ENCODE data around the gene GID4. TPM values are rescaled to one million over a fixed set of nuclear protein-coding genes. Genes with fewer than 3 reads are reported as not detected.

Gene GID4
- total RNA-seq, 1 donor from 2014 or later: 11.9 TPM

DNA sequence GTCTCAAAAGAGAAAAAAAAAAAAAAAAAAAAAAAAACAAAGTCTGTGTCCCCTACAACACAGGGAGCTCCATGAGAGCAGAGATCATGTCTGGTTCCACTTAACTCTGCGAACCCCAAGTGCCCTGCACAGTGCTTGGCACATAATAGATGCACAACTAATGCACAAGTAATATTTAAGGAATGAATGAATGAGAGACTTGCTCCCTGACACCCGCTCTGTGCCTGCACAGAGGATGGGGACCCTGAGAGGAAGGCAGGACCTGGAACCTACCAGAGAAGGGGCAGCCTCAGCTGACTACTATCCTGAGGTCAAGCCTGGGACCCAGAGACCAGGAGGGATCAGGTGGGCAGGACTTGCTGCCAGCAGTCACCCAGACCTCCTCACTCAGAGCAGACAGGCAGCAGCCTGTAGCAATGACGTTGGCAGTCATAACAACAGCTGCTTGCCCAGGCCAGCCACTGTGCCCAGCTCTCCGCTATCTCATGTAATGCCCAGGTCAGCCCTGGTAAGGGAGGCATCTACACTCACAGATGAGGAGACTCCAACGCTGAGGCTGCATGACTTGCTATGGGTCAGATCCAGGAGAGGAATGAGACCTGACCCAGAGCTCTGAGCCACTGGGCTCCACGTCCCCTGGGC is 72.2 kb downstream of the GID4 start:
- H3K36me3 ChIP-seq: peaks cover 10% of the 10 kb centered on the region
- H3K27ac ChIP-seq: no peak overlapping the region
- TF ChIP-seq, protein P1, sequence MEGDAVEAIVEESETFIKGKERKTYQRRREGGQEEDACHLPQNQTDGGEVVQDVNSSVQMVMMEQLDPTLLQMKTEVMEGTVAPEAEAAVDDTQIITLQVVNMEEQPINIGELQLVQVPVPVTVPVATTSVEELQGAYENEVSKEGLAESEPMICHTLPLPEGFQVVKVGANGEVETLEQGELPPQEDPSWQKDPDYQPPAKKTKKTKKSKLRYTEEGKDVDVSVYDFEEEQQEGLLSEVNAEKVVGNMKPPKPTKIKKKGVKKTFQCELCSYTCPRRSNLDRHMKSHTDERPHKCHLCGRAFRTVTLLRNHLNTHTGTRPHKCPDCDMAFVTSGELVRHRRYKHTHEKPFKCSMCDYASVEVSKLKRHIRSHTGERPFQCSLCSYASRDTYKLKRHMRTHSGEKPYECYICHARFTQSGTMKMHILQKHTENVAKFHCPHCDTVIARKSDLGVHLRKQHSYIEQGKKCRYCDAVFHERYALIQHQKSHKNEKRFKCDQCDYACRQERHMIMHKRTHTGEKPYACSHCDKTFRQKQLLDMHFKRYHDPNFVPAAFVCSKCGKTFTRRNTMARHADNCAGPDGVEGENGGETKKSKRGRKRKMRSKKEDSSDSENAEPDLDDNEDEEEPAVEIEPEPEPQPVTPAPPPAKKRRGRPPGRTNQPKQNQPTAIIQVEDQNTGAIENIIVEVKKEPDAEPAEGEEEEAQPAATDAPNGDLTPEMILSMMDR (IDR thresholded peaks at IDR 0.05): no peak
- no peak overlapping the region for H3K4me3 ChIP-seq
- no peak for DNase-seq
- no peaks in the 10 kb centered on the region for H3K9me3 ChIP-seq
- ATAC-seq: no peak
- intact Hi-C loops (cut with DNase I): no loop called here
- H3K4me1 ChIP-seq: no peaks in the 10 kb centered on the region
- no peaks in the 10 kb centered on the region for H3K27me3 ChIP-seq (ENCODE audit: low read depth)

DNA sequence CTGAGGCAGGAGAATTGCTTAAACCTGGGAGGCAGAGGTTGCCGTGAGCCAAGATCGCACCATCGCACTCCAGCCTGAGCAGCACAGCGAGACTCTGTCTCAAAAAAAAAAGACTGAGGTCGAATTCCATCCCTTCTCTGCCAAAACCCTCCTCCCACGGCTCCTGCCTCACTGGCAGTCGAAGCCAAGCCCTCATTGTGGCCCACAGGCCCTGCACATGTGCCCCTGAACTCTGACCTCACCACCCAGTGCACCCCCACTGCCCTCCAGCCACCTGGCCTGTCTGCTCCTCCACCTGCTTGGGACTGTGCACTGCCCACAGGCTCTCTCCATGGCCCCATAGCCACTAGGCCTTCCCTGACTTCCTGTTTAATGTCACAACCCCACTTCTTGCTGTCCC is 76.3 kb downstream of the GID4 start:
- intact Hi-C loops (cut with DNase I): no loop called here
- TF ChIP-seq, protein P1 (IDR thresholded peaks at IDR 0.05): no peak
- H3K27me3 ChIP-seq (ENCODE audit: low read depth): no peaks in the 10 kb centered on the region
- H3K4me3 ChIP-seq: no peak overlapping the region
- no peak for ATAC-seq
- no peak overlapping the region for H3K27ac ChIP-seq
- H3K36me3 ChIP-seq: no peaks in the 10 kb centered on the region
- DNase-seq: no peak
- H3K9me3 ChIP-seq: no peaks in the 10 kb centered on the region
- no peaks in the 10 kb centered on the region for H3K4me1 ChIP-seq

DNA sequence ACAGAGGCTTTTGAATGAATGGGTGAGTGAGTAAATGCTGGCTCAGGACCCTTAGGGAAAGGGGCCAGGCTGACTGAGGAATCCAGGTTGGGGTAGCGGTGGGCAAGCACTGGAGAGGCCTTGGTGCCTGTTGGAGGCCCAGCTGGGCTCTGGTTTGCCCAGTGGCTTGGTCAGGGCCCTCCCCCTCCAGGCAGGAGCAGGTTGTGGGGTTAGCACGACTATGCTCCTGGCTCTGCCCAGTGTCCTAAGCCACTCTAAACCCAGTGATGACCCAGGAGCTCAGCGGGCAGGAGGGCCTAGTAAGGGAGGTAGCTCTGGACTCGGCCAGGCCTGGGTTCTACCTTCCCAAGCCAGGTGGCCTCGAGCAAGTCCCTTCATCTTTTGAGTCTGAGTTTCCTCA is 76.9 kb downstream of the GID4 start:
- Histone ChIP-seq H3K4me3 (no peak overlapping the region), H3K27me3 (ENCODE audit: low read depth) (no peaks in the 10 kb centered on the region), H3K4me1 (no peaks in the 10 kb centered on the region), H3K36me3 (no peaks in the 10 kb centered on the region), H3K9me3 (no peaks in the 10 kb centered on the region), H3K27ac (no peak overlapping the region)
- intact Hi-C loops (cut with DNase I): no loop called here
- no peak for ATAC-seq
- no peak for DNase-seq
- TF ChIP-seq, protein P1 (IDR thresholded peaks at IDR 0.05): no peak

DNA sequence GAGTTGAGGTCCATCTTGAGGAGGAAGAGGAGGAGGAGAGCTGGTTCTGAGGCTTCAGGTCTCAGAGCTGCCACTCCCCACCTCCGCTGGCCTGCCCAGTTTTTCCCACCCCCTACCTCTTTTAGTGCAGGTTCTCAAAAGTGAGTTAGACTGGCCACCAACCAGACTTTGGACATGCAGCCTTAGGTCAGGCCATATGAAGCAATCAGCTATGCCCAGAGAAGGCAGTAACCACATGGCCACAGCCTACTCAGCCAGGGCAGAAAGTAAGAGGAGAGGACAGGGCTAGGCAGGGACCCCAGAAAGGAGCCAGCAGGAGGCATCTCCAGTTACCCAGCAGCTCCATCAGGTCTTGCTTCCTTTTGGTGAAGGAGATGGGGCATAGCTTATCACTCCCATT is 78.3 kb downstream of the GID4 start:
- Histone ChIP-seq H3K27ac (no peak overlapping the region), H3K4me3 (no peak overlapping the region), H3K36me3 (no peaks in the 10 kb centered on the region), H3K27me3 (ENCODE audit: low read depth) (no peaks in the 10 kb centered on the region), H3K4me1 (no peaks in the 10 kb centered on the region), H3K9me3 (no peaks in the 10 kb centered on the region)
- intact Hi-C loops (cut with DNase I): no loop called here
- TF ChIP-seq, protein P1 (IDR thresholded peaks at IDR 0.05): no peak
- DNase-seq (no peak), ATAC-seq (no peak)

Other genes starting within 250 kb of the GID4 start
- gene SREBF1, start 202.4 kb upstream of the GID4 start, total RNA-seq: 77.2 TPM
- 63.4 TPM for gene TOM1L2, start 67.0 kb upstream of the GID4 start, total RNA-seq
- gene DRC3, start 66.5 kb upstream of the GID4 start, total RNA-seq: 13.4 TPM
- gene ATPAF2, start 240 bp upstream of the GID4 start, total RNA-seq: 22.9 TPM
- gene DRG2, start 48.5 kb downstream of the GID4 start, total RNA-seq: 29.2 TPM
- 3.3 TPM for gene MYO15A, start 69.3 kb downstream of the GID4 start, total RNA-seq
- gene ALKBH5, start 144.4 kb downstream of the GID4 start, total RNA-seq: 100 TPM
- gene LLGL1, start 186.2 kb downstream of the GID4 start, total RNA-seq: 12.0 TPM
- gene FLII, start 219.3 kb downstream of the GID4 start, total RNA-seq: 327 TPM
- 9.5 TPM for gene MIEF2, start 221.3 kb downstream of the GID4 start, total RNA-seq

Data from lower lobe of right lung (tissue), 2 donors.